Measurements from ENCODE around the gene SEC24B.

DNA sequence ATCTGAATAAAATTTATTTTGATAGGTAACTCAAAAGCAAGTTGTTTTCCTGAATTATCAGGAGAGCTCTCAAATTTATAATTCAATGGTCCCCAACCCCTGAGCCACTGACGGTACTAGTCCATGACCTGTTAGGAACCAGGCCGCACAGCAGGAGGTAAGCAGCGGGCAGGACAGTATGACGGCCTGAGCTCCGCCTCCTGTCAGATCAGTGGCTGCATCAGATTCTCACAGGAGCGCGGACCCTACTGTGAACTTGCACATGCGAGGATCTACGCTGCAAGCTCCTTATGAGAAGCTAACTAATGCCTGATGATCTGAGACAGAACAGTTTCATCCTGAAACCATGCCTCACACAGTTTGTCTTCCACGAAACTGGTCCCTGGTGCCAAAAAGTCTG, 37.9 kb upstream of the SEC24B start:
- TF ChIP-seq, protein P1, sequence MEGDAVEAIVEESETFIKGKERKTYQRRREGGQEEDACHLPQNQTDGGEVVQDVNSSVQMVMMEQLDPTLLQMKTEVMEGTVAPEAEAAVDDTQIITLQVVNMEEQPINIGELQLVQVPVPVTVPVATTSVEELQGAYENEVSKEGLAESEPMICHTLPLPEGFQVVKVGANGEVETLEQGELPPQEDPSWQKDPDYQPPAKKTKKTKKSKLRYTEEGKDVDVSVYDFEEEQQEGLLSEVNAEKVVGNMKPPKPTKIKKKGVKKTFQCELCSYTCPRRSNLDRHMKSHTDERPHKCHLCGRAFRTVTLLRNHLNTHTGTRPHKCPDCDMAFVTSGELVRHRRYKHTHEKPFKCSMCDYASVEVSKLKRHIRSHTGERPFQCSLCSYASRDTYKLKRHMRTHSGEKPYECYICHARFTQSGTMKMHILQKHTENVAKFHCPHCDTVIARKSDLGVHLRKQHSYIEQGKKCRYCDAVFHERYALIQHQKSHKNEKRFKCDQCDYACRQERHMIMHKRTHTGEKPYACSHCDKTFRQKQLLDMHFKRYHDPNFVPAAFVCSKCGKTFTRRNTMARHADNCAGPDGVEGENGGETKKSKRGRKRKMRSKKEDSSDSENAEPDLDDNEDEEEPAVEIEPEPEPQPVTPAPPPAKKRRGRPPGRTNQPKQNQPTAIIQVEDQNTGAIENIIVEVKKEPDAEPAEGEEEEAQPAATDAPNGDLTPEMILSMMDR (IDR thresholded peaks at IDR 0.05) = no peak
- TF ChIP-seq POLR2A (IDR thresholded peaks at IDR 0.05) = no peak

Measured in adrenal gland (tissue), 5 donors.